Activated B cell treated with CpG ODN at 0.5 μM for 24 hours (primary cell): ENCODE results near the gene ZNF862. TPM values are rescaled to one million over a fixed set of nuclear protein-coding genes. Genes with fewer than 3 reads are reported as not detected.
"Not testable (repeated sequence)": the region's sequence is repeated elsewhere in the genome, so short reads cannot be mapped to it uniquely, and the experiment has no call there.

ENCODE experiments used
- ATAC-seq: fragments of 200-7000 bp; cut with Tn5 transposase; one replicate; pipeline ENCODE4 v1.10.0; 2021; ENCODE audit warnings: low read depth, mild to moderate bottlenecking, moderate library complexity
- CTCF ChIA-PET: fragments of 350-600 bp; sonication (Branson Sonifier 250); formaldehyde crosslinking; loops from one replicate; lab custom pipeline; 2021; ENCODE audit warnings: antibody characterized with exemption; lab: Charles Lee
- POLR2A ChIA-PET: fragments of 350-600 bp; sonication (Branson Sonifier 250); formaldehyde crosslinking; loops from one replicate; lab custom pipeline; 2021; ENCODE audit warnings: antibody characterized with exemption; lab: Charles Lee
- DNase-seq: peaks from one replicate; pipeline ENCODE4 v3.0.0; 2022
- H3K27ac Mint-ChIP-seq: one replicate; pipeline ENCODE4 v1.8.0; 2020; ENCODE audit warnings: mixed read lengths
- H3K27me3 Mint-ChIP-seq: one replicate; pipeline ENCODE4 v1.8.0; 2021; ENCODE audit warnings: mixed read lengths
- H3K36me3 Mint-ChIP-seq: one replicate; pipeline ENCODE4 v1.8.0; 2021; ENCODE audit warnings: low read depth, mixed read lengths
- H3K4me1 Mint-ChIP-seq: one replicate; pipeline ENCODE4 v1.8.0; 2021; ENCODE audit warnings: mixed read lengths
- H3K4me3 Mint-ChIP-seq: one replicate; pipeline ENCODE4 v1.8.0; 2020; ENCODE audit warnings: mild to moderate bottlenecking, mixed read lengths
- H3K9me3 Mint-ChIP-seq: one replicate; pipeline ENCODE4 v1.8.0; 2020; ENCODE audit warnings: mixed read lengths
- CTCF ChIP-seq: fragments of 200-600 bp; IDR thresholded peaks from one replicate; pipeline ENCODE4 v1.8.0; 2022; ENCODE audit warnings: antibody characterized with exemption, mild to moderate bottlenecking
- intact Hi-C: fragments of 100-400 bp; cut with micrococcal nuclease; formaldehyde crosslinking; loops from one replicate; pipeline ENCODE4 v1.15.1; 2024
- total RNA-seq: library from RNA; stranded (reverse); gene quantifications from 2 replicates; pipeline ENCODE4 v1.2.3, GENCODE V29; 2022

The ZNF862 gene
- total RNA-seq, 1 donor from 2014 or later: 17.6 TPM

- peaks cover 15% of the 10 kb centered on the region for H3K27me3 Mint-ChIP-seq
- H3K4me3 Mint-ChIP-seq: no peak overlapping the region
- H3K4me1 Mint-ChIP-seq: no peaks in the 10 kb centered on the region
- no peak for DNase-seq
- TF ChIP-seq CTCF: no peak
- CTCF ChIA-PET: no interaction called here
- no peak for ATAC-seq
- no peaks in the 10 kb centered on the region for H3K36me3 Mint-ChIP-seq
- intact Hi-C loops: no loop called here
- no peak overlapping the region for H3K27ac Mint-ChIP-seq
- no peaks in the 10 kb centered on the region for H3K9me3 Mint-ChIP-seq
- POLR2A ChIA-PET: no interaction called here
These were observed 10.8 kb upstream of the ZNF862 start for GRCh38 chr7:149827089-149827981.

- Mint-ChIP-seq H3K4me1 (no peaks in the 10 kb centered on the region), H3K36me3 (no peaks in the 10 kb centered on the region), H3K27me3 (peaks cover 20% of the 10 kb centered on the region), H3K9me3 (no peaks in the 10 kb centered on the region), H3K27ac (no peak overlapping the region), H3K4me3 (no peak overlapping the region)
- ChIA-PET CTCF (no interaction called here), POLR2A (no interaction called here)
- no peak for TF ChIP-seq CTCF
- ATAC-seq: no peak
- intact Hi-C loops: no loop called here
- DNase-seq: no peak
These were observed 9.5 kb upstream of the ZNF862 start for GRCh38 chr7:149828357-149829309.

- H3K4me1 Mint-ChIP-seq, H3K36me3 Mint-ChIP-seq, ATAC-seq, H3K9me3 Mint-ChIP-seq, DNase-seq, H3K27ac Mint-ChIP-seq, H3K4me3 Mint-ChIP-seq, POLR2A ChIA-PET, CTCF ChIA-PET: not testable (repeated sequence)
- H3K27me3 Mint-ChIP-seq: peaks cover 33% of the 10 kb centered on the region
- intact Hi-C loops: loop anchor here (10.0 kb wide), 3 partner anchors 604 to 1524 kb away; partner anchors contain the start of genes CDK5 and SLC4A2
These were observed 7.6 kb upstream of the ZNF862 start for GRCh38 chr7:149830527-149830926.

GRCh38 chr7:149830997-149831740 lies 7.0 kb upstream of the ZNF862 start:
- POLR2A ChIA-PET: no interaction called here
- Mint-ChIP-seq H3K27me3 (peaks cover 33% of the 10 kb centered on the region), H3K27ac (no peak overlapping the region), H3K9me3 (no peaks in the 10 kb centered on the region), H3K4me3 (no peak overlapping the region), H3K36me3 (no peaks in the 10 kb centered on the region), H3K4me1 (no peaks in the 10 kb centered on the region)
- no peak for TF ChIP-seq CTCF
- intact Hi-C loops: loop anchor here (10.0 kb wide), 3 partner anchors 604 to 1524 kb away; partner anchors contain the start of genes CDK5 and SLC4A2
- ATAC-seq (no peak), DNase-seq (no peak)
- CTCF ChIA-PET: no interaction called here

GRCh38 chr7:149831741-149832219 lies 6.4 kb upstream of the ZNF862 start:
- intact Hi-C loops: loop anchor here (10.0 kb wide), 3 partner anchors 603 to 1523 kb away; partner anchors contain the start of genes CDK5 and SLC4A2

More at GRCh38 chr7:149831741-149832219, 6.4 kb upstream of the ZNF862 start:
- H3K27me3 Mint-ChIP-seq: peaks cover 35% of the 10 kb centered on the region
- H3K36me3 Mint-ChIP-seq: no peaks in the 10 kb centered on the region
- POLR2A ChIA-PET: no interaction called here
- H3K4me1 Mint-ChIP-seq: no peaks in the 10 kb centered on the region
- CTCF ChIA-PET: no interaction called here
- TF ChIP-seq CTCF: no peak
- ATAC-seq (no peak), DNase-seq (no peak)
- H3K4me3 Mint-ChIP-seq: no peak overlapping the region
- H3K27ac Mint-ChIP-seq: no peak overlapping the region
- H3K9me3 Mint-ChIP-seq: no peaks in the 10 kb centered on the region
